Progenitor cell of endocrine pancreas (in vitro differentiated cells): ENCODE results near the gene RTL5. TPM values are rescaled to one million over a fixed set of nuclear protein-coding genes. Genes with fewer than 3 reads are reported as not detected.

Experiments
- DNase-seq: peaks from one replicate; pipeline ENCODE4 v3.0.0; 2021; ENCODE audit warnings: low spot score; ENCODE audit not compliant: unreplicated experiment
- H3K27ac Mint-ChIP-seq: 2 replicates; pipeline ENCODE4 v1.8.0; 2021; ENCODE audit warnings: mild to moderate bottlenecking, moderate library complexity, mixed read lengths
- H3K27me3 Mint-ChIP-seq: 2 replicates; pipeline ENCODE4 v1.8.0; 2021; ENCODE audit warnings: mixed read lengths
- H3K36me3 Mint-ChIP-seq: 2 replicates; pipeline ENCODE4 v1.8.0; 2022; ENCODE audit warnings: mixed read lengths; ENCODE audit not compliant: insufficient read depth
- H3K4me1 Mint-ChIP-seq: 2 replicates; pipeline ENCODE4 v1.8.0; 2021; ENCODE audit warnings: low read depth, mixed read lengths
- H3K4me3 Mint-ChIP-seq: 2 replicates; pipeline ENCODE4 v1.8.0; 2021; ENCODE audit warnings: low read depth, mild to moderate bottlenecking, moderate library complexity, mixed read lengths
- H3K9me3 Mint-ChIP-seq: 2 replicates; pipeline ENCODE4 v1.8.0; 2021; ENCODE audit warnings: low read depth, mixed read lengths
- total RNA-seq: library from RNA; stranded (reverse); gene quantifications from 2 replicates; pipeline ENCODE4 v1.2.1, GENCODE V29; 2021
- TF ChIP-seq, protein P1 (sequence below): fragments of 200-600 bp; sonication (generic); IDR thresholded peaks from one replicate; pipeline ENCODE4 v1.5.0; 2021; ENCODE audit warnings: antibody characterized with exemption, mild to moderate bottlenecking; ENCODE audit not compliant: unreplicated experiment

Gene RTL5
- total RNA-seq, 1 donor from 2014 or later = 19.4 TPM

- no peak overlapping the region for H3K27ac Mint-ChIP-seq
- H3K4me1 Mint-ChIP-seq = no peaks in the 10 kb centered on the region
- H3K27me3 Mint-ChIP-seq = no peaks in the 10 kb centered on the region
- H3K9me3 Mint-ChIP-seq = peaks cover 17% of the 10 kb centered on the region
- H3K4me3 Mint-ChIP-seq = no peak overlapping the region
- peaks cover 3% of the 10 kb centered on the region for H3K36me3 Mint-ChIP-seq
- DNase-seq = no peak
- TF ChIP-seq, protein P1, sequence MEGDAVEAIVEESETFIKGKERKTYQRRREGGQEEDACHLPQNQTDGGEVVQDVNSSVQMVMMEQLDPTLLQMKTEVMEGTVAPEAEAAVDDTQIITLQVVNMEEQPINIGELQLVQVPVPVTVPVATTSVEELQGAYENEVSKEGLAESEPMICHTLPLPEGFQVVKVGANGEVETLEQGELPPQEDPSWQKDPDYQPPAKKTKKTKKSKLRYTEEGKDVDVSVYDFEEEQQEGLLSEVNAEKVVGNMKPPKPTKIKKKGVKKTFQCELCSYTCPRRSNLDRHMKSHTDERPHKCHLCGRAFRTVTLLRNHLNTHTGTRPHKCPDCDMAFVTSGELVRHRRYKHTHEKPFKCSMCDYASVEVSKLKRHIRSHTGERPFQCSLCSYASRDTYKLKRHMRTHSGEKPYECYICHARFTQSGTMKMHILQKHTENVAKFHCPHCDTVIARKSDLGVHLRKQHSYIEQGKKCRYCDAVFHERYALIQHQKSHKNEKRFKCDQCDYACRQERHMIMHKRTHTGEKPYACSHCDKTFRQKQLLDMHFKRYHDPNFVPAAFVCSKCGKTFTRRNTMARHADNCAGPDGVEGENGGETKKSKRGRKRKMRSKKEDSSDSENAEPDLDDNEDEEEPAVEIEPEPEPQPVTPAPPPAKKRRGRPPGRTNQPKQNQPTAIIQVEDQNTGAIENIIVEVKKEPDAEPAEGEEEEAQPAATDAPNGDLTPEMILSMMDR = no peak
These were observed 36.8 kb downstream of the RTL5 start for GRCh38 chrX:72094894-72095293.

DNA sequence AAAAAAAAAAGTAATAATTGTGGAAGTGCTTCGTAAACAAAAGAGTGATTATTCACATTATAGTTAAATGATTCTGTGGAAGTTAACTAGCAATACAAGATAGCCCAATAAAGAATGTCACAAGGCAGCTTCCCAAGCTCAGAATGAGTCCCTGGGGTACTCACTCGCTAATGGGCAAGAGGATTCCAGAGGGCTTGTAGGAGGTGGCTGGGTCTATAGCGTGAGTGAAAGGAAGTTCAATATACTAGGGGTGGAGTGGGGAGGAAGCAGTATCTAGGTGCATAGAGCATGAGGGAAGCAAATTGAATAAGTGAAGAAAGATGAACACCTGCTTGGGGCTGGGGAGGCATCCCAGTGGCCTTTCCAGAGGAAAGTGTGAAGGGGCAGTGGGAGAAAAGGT, 42.5 kb downstream of the RTL5 start:
- no peak overlapping the region for H3K27ac Mint-ChIP-seq
- DNase-seq = no peak
- H3K4me1 Mint-ChIP-seq = no peaks in the 10 kb centered on the region
- TF ChIP-seq, protein P1 = no peak
- no peak overlapping the region for H3K4me3 Mint-ChIP-seq
- H3K36me3 Mint-ChIP-seq = no peaks in the 10 kb centered on the region
- H3K27me3 Mint-ChIP-seq = no peaks in the 10 kb centered on the region
- H3K9me3 Mint-ChIP-seq = peaks cover 21% of the 10 kb centered on the region

DNA sequence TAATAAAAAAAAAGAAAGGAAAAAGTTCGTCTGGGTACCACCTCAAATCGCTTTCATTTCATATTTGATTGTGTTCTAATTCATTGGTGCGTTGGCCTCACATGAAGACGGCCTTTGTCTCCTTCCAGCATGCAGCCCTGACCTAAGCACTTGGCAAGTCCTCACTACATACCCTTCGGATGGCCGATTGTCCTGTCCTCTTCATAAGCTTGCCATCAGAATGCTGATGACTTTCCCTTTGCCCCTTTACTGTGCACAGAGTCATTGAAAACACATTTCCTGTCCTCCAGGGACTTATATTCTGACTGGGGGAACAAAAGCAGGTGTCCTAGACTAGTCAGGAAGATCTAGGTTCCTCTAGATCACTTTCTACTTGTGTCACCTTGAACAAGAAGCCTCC, 43.0 kb downstream of the RTL5 start:
- H3K36me3 Mint-ChIP-seq = no peaks in the 10 kb centered on the region
- H3K27ac Mint-ChIP-seq = no peak overlapping the region
- TF ChIP-seq, protein P1 = no peak
- H3K4me1 Mint-ChIP-seq = peaks cover 3% of the 10 kb centered on the region
- no peak overlapping the region for H3K4me3 Mint-ChIP-seq
- peaks cover 24% of the 10 kb centered on the region for H3K9me3 Mint-ChIP-seq
- no peak for DNase-seq
- H3K27me3 Mint-ChIP-seq = no peaks in the 10 kb centered on the region

- H3K27ac Mint-ChIP-seq = no peak overlapping the region
- peaks cover 11% of the 10 kb centered on the region for H3K4me1 Mint-ChIP-seq
- TF ChIP-seq, protein P1 = no peak
- H3K36me3 Mint-ChIP-seq = no peaks in the 10 kb centered on the region
- no peaks in the 10 kb centered on the region for H3K27me3 Mint-ChIP-seq
- peaks cover 21% of the 10 kb centered on the region for H3K9me3 Mint-ChIP-seq
- no peak overlapping the region for H3K4me3 Mint-ChIP-seq
- no peak for DNase-seq
These were observed 44.7 kb downstream of the RTL5 start for GRCh38 chrX:72086995-72087394.

- no peaks in the 10 kb centered on the region for H3K36me3 Mint-ChIP-seq
- no peak overlapping the region for H3K27ac Mint-ChIP-seq
- H3K9me3 Mint-ChIP-seq = peaks cover 18% of the 10 kb centered on the region
- no peak for DNase-seq
- no peaks in the 10 kb centered on the region for H3K27me3 Mint-ChIP-seq
- H3K4me1 Mint-ChIP-seq = peaks cover 21% of the 10 kb centered on the region
- TF ChIP-seq, protein P1 = no peak
- H3K4me3 Mint-ChIP-seq = no peak overlapping the region
These were observed 47.6 kb downstream of the RTL5 start for GRCh38 chrX:72084114-72084513.
